HepG2 (cell line): Measurements from ENCODE around the gene ZNF607. TPM values are rescaled to one million over a fixed set of nuclear protein-coding genes. Genes with fewer than 3 reads are reported as not detected.

Experiments used
- FOXA3 ChIP-seq: IDR thresholded peaks from 2 replicates; pipeline ENCODE4 v1.6.1; 2016; ENCODE audit warnings: missing genetic modification reagents, missing compliant biosample characterization
- JDP2 ChIP-seq: sonication (generic); formaldehyde crosslinking; IDR thresholded peaks from 2 replicates; pipeline ENCODE4 v1.8.1; 2022; ENCODE audit warnings: missing genetic modification reagents, borderline replicate concordance
- NFAT5 ChIP-seq: sonication (generic); formaldehyde crosslinking; IDR thresholded peaks from 2 replicates; pipeline ENCODE4 v1.4.0; 2020; ENCODE audit warnings: missing genetic modification reagents
- NFE2 ChIP-seq: sonication (generic); formaldehyde crosslinking; IDR thresholded peaks from 2 replicates; pipeline ENCODE4 v1.4.0; 2020; ENCODE audit warnings: missing genetic modification reagents
- NPAS2 ChIP-seq: sonication (generic); formaldehyde crosslinking; IDR thresholded peaks from 2 replicates; pipeline ENCODE4 v1.8.0; 2022; ENCODE audit warnings: mild to moderate bottlenecking, missing genetic modification reagents, borderline replicate concordance
- REST ChIP-seq, 2 experiments: IDR thresholded peaks; 2 replicates each; pipeline ENCODE4 v1.6.1; 2011 to 2012; ENCODE audit warnings: low read length in 2 of 2, borderline replicate concordance in 1 of 2, low read depth in 1 of 2, mild to moderate bottlenecking in 1 of 2, moderate library complexity in 1 of 2
- TOE1 ChIP-seq: sonication (generic); formaldehyde crosslinking; IDR thresholded peaks from 2 replicates; pipeline ENCODE4 v1.4.0; 2020; ENCODE audit warnings: mild to moderate bottlenecking, missing genetic modification reagents
- ZHX1 ChIP-seq: sonication (generic); formaldehyde crosslinking; IDR thresholded peaks from 2 replicates; pipeline ENCODE4 v1.8.1; 2022; ENCODE audit warnings: low read depth, mild to moderate bottlenecking, missing genetic modification reagents
- ZHX2 ChIP-seq, 2 experiments: sonication (generic) in 1 of 2; formaldehyde crosslinking in 1 of 2; IDR thresholded peaks; 2 replicates each; pipeline versions ENCODE4 v1.6.1 to v1.9.0; 2014 to 2022; ENCODE audit warnings: antibody characterized with exemption in 1 of 2, borderline replicate concordance in 1 of 2, inconsistent platforms in 1 of 2, low read depth in 1 of 2, missing genetic modification reagents in 1 of 2
- polyA plus RNA-seq, 8 experiments: library from polyadenylated mRNA; depleted of rRNA in 3 of 8; stranded (reverse) in 7 of 8; unstranded in 1 of 8; fragments of >200 nt; fragmentation: Illumina TruSeq in 4 of 8; extraction: Trizol in 4 of 8; gene quantifications; 2 replicates each; pipeline versions ENCODE4 v1.2.1 to v1.2.3, GENCODE V29; 2011 to 2016; ENCODE audit warnings: low read depth in 4 of 8, missing spikeins in 1 of 8, mixed read lengths in 1 of 8; ENCODE audit not compliant: insufficient read depth in 1 of 8
- total RNA-seq, 5 experiments: library from RNA; depleted of rRNA; stranded (reverse); fragments of >200 nt; fragmentation: Illumina TruSeq; extraction: Trizol; gene quantifications; 2 replicates each; pipeline ENCODE4 v1.2.3, GENCODE V29; 2016; ENCODE audit warnings: low read depth in 1 of 5

The ZNF607 gene
- total and polyA plus RNA-seq, 2 of the 13 experiments (the other 11 are each of a cell fraction or from before 2014, with no cell fraction given): 3.8 to 8.3 TPM

- TF ChIP-seq ZHX1 (CRISPR knock-in tag) (no peak), FOXA3 (no peak), ZHX2 (IDR thresholded peaks at IDR 0.05; ENCODE audit: low read depth) (no peak), ZHX2 (CRISPR knock-in tag; IDR thresholded peaks at IDR 0.05; ENCODE audit: borderline replicate concordance) (no peak), JDP2 (CRISPR knock-in tag) (no peak), NFAT5 (CRISPR knock-in tag) (no peak), NFE2 (no peak), NPAS2 (CRISPR knock-in tag) (no peak), REST (IDR thresholded peaks at IDR 0.05; ENCODE audit: borderline replicate concordance in 1 of 2, low read depth in 1 of 2, low read length in 2 of 2) (no peak), TOE1 (CRISPR knock-in tag) (no peak)
Measured at GRCh38 chr19:37719111-37719926, at the start of gene ZNF607 (continued).
